ENCODE data around the gene IQGAP3. TPM values are rescaled to one million over a fixed set of nuclear protein-coding genes. Genes with fewer than 3 reads are reported as not detected.

Gene IQGAP3
- polyA plus RNA-seq, 1 of the 3 experiments (the other 2 are of a cell fraction), result 15.6 TPM

DNA sequence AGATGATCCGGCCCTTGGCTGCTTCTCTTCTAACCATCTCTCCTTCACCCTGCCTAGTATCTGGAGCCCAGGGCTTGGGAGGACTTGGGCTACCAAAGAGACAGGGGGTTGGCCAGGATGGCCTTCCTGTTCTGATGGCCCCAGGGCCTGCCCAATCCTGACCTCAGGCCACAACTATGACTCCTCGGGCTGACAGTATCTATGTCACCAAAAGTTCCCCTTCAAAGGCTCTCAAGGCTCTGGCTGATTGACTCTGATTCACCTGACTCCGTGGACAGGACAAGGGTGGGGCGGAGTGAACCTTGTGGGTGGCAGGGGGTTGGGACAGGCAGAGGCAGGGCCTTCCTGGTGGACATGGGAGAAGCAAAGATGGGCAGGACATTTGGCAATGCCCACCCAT is 84.5 kb downstream of the IQGAP3 start:
- no peaks in the 10 kb centered on the region for H3F3A ChIP-seq (replicated peaks; ENCODE audit: insufficient read depth)
- H3K27me3 ChIP-seq (ENCODE audit: insufficient read depth), result no peaks in the 10 kb centered on the region
- H3K4me3 ChIP-seq (ENCODE audit: low read depth in 2 of 2, low read length in 1 of 2), result no peak overlapping the region
- no peaks in the 10 kb centered on the region for H3K9me3 ChIP-seq
- CTCF ChIA-PET, result interaction anchor here (0.8 to 5.1 kb wide), 3 partner anchors 12 to 42 kb away, joined by 3 to 24 read pairs (median 3); partner anchors contain the start of gene MEF2D
- H3K9ac ChIP-seq, result no peak overlapping the region
- H3K4me2 ChIP-seq, result no peak overlapping the region
- no peak overlapping the region for H2AFZ ChIP-seq (ENCODE audit: low read depth)
- H3K79me2 ChIP-seq (ENCODE audit: insufficient read depth), result peaks cover 100% of the 10 kb centered on the region
- DNase-seq, result no peak
- WGBS (ENCODE audit: low lambda C conversion rate), result 87% methylated on average over 4 of the region's 4 CpGs
- no peak overlapping the region; a peak in 1 of 4 replicates for H3K27ac ChIP-seq (ENCODE audit: low read depth in 2 of 2, low read length in 1 of 2)
- no peaks in the 10 kb centered on the region for H3K9me2 ChIP-seq
- H4K20me1 ChIP-seq (ENCODE audit: insufficient read depth), result peaks cover 100% of the 10 kb centered on the region
- TF ChIP-seq TEAD4 (IDR thresholded peaks at IDR 0.05; ENCODE audit: borderline replicate concordance, insufficient read depth) (no peak), NRF1 (IDR thresholded peaks at IDR 0.05; ENCODE audit: low read depth, low read length) (no peak), EP300 (IDR thresholded peaks at IDR 0.05; ENCODE audit: borderline replicate concordance in 1 of 2, low read depth in 1 of 2, low read length in 1 of 2) (no peak), TCF12 (IDR thresholded peaks at IDR 0.05) (no peak), YY1 (IDR thresholded peaks at IDR 0.05; ENCODE audit: low read depth) (no peak), CTCF (IDR thresholded peaks at IDR 0.05) (no peak), FOXM1 (IDR thresholded peaks at IDR 0.05; ENCODE audit: low read depth) (no peak), RFX5 (IDR thresholded peaks at IDR 0.05; ENCODE audit: low read length) (no peak), SMC3 (IDR thresholded peaks at IDR 0.05; ENCODE audit: low read depth, low read length) (no peak), GABPA (IDR thresholded peaks at IDR 0.05; ENCODE audit: low read depth) (no peak), RXRA (IDR thresholded peaks at IDR 0.05; ENCODE audit: borderline replicate concordance, low read depth) (no peak), JUND (IDR thresholded peaks at IDR 0.05) (no peak), SIN3A (IDR thresholded peaks at IDR 0.05; ENCODE audit: borderline replicate concordance, low read depth, low read length) (no peak), CHD2 (IDR thresholded peaks at IDR 0.05; ENCODE audit: low read length, partially characterized antibody) (no peak), FOXJ3 (CRISPR knock-in tag; IDR thresholded peaks at IDR 0.05) (no peak), FOSL2 (IDR thresholded peaks at IDR 0.05; ENCODE audit: borderline replicate concordance, low read depth) (no peak)
- TF ChIP-seq, protein P1, sequence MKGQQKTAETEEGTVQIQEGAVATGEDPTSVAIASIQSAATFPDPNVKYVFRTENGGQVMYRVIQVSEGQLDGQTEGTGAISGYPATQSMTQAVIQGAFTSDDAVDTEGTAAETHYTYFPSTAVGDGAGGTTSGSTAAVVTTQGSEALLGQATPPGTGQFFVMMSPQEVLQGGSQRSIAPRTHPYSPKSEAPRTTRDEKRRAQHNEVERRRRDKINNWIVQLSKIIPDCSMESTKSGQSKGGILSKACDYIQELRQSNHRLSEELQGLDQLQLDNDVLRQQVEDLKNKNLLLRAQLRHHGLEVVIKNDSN (IDR thresholded peaks at IDR 0.05; ENCODE audit: borderline replicate concordance, low read depth), result no peak
- TF ChIP-seq, protein P2, sequence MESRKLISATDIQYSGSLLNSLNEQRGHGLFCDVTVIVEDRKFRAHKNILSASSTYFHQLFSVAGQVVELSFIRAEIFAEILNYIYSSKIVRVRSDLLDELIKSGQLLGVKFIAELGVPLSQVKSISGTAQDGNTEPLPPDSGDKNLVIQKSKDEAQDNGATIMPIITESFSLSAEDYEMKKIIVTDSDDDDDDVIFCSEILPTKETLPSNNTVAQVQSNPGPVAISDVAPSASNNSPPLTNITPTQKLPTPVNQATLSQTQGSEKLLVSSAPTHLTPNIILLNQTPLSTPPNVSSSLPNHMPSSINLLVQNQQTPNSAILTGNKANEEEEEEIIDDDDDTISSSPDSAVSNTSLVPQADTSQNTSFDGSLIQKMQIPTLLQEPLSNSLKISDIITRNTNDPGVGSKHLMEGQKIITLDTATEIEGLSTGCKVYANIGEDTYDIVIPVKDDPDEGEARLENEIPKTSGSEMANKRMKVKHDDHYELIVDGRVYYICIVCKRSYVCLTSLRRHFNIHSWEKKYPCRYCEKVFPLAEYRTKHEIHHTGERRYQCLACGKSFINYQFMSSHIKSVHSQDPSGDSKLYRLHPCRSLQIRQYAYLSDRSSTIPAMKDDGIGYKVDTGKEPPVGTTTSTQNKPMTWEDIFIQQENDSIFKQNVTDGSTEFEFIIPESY (IDR thresholded peaks at IDR 0.05; ENCODE audit: borderline replicate concordance, low read depth), result no peak
- TF ChIP-seq, protein P3, sequence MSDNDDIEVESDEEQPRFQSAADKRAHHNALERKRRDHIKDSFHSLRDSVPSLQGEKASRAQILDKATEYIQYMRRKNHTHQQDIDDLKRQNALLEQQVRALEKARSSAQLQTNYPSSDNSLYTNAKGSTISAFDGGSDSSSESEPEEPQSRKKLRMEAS (IDR thresholded peaks at IDR 0.05; ENCODE audit: low read depth), result no peak
- TF ChIP-seq, protein P4, sequence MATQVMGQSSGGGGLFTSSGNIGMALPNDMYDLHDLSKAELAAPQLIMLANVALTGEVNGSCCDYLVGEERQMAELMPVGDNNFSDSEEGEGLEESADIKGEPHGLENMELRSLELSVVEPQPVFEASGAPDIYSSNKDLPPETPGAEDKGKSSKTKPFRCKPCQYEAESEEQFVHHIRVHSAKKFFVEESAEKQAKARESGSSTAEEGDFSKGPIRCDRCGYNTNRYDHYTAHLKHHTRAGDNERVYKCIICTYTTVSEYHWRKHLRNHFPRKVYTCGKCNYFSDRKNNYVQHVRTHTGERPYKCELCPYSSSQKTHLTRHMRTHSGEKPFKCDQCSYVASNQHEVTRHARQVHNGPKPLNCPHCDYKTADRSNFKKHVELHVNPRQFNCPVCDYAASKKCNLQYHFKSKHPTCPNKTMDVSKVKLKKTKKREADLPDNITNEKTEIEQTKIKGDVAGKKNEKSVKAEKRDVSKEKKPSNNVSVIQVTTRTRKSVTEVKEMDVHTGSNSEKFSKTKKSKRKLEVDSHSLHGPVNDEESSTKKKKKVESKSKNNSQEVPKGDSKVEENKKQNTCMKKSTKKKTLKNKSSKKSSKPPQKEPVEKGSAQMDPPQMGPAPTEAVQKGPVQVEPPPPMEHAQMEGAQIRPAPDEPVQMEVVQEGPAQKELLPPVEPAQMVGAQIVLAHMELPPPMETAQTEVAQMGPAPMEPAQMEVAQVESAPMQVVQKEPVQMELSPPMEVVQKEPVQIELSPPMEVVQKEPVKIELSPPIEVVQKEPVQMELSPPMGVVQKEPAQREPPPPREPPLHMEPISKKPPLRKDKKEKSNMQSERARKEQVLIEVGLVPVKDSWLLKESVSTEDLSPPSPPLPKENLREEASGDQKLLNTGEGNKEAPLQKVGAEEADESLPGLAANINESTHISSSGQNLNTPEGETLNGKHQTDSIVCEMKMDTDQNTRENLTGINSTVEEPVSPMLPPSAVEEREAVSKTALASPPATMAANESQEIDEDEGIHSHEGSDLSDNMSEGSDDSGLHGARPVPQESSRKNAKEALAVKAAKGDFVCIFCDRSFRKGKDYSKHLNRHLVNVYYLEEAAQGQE (IDR thresholded peaks at IDR 0.05; ENCODE audit: low read depth, low read length), result no peak
- POLR2A ChIA-PET, result no interaction called here
- peaks cover 30 to 57% of the 10 kb centered on the region in 2 experiments; a peak in 3 of 4 replicates for H3K4me1 ChIP-seq (ENCODE audit: control insufficient read depth in 1 of 2, insufficient read depth in 2 of 2, low read depth in 1 of 2, low read length in 1 of 2)
- H3K36me3 ChIP-seq (replicated peaks in 1 of 2; ENCODE audit: control insufficient read depth in 1 of 2, insufficient read depth in 2 of 2, low read length in 1 of 2), result peaks cover 0 to 8% of the 10 kb centered on the region in 2 experiments
